Stimulated activated CD8-positive, alpha-beta memory T cell treated with anti-CD3 and anti-CD28 coated beads, Interleukin-2, amount 100 ng/mL, for 1 hour (primary cell): ENCODE measurements around the gene ZNF695.
"Not testable (repeated sequence)": the region's sequence is repeated elsewhere in the genome, so short reads cannot be mapped to it uniquely, and the experiment has no call there.

ENCODE experiments used
- DNase-seq, 2 donors: peaks; one replicate each; pipeline ENCODE4 v3.0.0-alpha.2; 2020; ENCODE audit warnings: low read depth in 2 of 2

The ZNF695 gene

GRCh38 chr1:247007511-247008405 lies at the start of gene ZNF695:
Gene ZNF695, minus strand, starts transcription at chr1:247008057. Its CDS starts 149 bp downstream, at chr1:247007908.
- peak; percentile 6 to 12 for DNase-seq

GRCh38 chr1:247056071-247056470 lies 48.2 kb upstream of the ZNF695 start:
- DNase-seq: no peak

DNA sequence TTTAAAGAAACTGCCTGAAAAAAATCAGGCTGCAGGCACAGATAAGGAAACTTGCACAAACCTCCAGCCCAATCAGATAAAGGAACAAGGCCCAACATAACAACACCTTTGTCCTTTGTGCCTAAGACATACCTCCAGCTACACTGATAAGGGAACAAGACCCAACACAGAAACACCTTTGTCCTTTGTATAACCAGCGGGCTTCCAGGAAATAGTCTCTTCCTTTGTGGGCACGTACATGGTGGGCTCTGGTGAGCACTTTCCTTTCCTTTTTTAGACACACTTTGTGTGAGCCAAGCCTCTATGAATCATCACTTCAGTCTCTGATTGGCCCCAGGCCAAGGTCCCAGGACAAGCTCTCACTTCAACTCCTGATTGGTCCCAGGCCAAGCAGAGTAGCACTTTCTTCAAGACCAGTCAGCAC lies 47.1 kb upstream of the ZNF695 start:
- no peak for DNase-seq

DNA sequence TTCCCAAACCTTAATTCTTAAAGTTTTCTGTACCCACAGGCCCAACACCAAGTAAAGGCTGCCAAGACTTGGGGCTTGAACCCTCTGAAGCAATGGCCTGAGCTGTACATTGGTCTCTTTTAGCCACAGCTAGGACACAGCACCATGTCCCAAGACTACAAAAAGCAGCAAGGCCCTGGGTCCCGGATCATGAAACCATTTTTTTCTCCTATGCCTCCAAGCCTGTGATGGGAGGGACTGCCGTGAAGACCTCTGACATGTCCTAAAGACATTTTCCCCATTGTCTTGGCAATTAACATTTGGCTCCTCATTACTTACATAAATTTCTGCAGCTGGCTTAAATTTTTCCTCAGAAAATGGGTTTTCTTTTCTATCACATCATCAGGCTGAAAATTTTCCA lies 39.8 kb upstream of the ZNF695 start:
- DNase-seq: no peak

DNA sequence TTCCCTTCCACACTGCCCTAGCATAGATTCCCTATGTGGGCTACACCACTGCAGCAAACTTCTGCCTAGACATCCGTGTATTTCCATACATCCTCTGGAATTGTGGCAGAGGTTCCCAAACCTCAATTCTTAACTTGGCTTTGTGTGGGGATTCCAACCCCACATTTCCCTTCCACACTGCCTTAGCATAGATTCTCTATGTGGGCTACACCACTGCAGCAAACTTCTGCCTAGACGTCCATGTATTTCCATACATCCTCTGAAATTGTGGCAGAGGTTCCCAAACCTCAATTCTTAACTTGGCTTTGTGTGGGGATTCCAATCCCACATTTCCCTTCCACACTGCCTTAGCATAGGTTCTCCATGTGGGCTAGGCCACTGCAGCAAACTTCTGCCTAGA lies 39.4 kb upstream of the ZNF695 start:
- DNase-seq: no peak

GRCh38 chr1:247043406-247043805 lies 35.5 kb upstream of the ZNF695 start:
- no peak for DNase-seq

DNA sequence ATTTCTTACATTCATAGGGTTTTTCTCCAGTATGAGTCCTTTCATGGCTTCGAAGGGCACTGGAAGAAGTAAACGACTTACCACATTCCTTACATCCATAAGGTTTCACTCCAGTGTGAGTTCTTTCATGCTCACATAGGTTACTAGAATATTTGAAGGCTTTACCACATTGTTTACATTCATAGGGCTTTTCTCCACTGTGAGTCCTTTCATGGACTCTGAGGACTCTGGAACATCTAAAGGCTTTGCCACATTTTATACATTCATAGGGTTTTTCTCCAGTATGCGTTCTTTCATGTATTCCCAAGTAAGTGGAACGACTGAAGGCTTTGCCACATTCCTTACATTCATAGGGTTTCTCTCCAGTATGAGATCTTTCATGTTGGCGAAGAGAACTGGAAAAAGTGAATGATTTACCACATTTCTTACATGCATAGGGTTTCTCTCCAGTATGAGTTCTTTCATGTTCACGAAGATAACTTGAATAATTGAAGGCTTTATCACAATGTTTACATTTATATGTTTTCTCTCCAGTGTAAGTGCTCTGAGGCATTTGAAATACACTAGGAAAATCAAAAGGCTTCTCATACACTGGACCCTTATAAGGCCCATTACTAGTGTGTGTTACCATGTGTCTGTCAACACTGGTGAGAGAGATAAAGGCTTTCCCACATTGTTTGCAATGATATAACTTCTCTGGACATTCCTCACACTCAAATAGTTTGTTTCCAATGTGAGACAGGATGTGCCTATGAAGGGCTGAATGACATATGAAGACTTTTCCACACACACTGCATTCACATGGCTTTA lies 29.9 kb upstream of the ZNF695 start:
- no peak for DNase-seq

DNA sequence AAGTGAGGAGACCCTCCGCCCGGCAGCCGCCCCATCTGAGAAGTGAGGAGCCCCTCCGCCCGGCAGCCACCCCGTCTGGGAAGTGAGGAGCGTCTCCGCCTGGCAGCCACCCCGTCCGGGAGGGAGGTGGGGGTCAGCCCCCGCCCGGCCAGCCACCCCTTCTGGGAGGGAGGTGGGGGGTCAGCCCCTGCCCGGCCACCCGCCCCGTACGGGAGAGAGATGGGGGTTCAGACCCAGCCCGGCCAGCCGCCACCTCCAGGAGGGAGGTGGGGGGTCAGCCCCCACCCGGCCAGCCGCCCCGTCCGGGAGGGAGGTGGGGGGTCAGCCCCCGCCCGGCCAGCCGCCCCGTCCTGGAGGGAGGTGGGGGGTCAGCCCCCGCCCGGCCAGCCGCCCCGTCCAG lies 24.4 kb upstream of the ZNF695 start:
- not testable (repeated sequence) for DNase-seq

DNA sequence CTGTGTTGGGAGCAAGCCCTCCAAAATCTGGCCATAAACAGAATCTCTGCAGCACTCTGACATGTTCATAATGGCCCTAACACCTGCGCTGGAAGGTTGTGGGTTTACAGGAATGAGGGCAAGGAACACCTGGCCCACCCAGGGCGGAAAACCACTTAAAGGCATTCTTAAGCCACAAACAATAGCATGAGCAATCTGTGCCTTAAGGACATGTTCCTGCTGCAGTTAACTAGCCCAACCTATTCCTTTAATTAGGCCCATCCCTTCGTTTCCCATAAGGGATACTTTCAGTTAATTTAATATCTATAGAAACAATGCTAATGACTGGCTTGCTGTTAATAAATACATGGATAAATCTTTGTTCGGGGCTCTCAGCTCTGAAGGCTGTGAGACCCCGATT lies 16.8 kb upstream of the ZNF695 start:
- not testable (repeated sequence) for DNase-seq

- no peak for DNase-seq
Observed at GRCh38 chr1:247013391-247013790, 5.5 kb upstream of the ZNF695 start.

DNA sequence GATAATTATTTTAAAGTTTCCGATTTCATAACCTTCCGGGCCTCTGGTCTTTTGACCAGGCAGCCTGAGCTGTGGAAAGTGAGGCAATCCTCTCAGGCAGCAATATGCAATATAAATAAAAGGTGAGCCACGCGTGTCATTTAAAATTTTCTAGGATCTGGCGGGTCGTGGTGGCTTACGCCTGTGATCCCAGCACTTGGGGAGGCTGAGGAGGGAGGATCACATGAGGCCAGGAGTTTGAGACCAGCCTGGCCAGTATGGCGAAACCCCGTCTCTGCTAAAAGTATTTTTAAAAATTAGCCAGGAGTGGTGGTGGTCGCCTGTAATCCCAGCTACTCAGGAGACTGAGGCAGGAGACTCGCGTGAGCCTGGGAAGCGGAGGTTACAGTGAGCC lies 546 bp upstream of the ZNF695 start:
- no peak for DNase-seq

- not testable (repeated sequence) for DNase-seq
Observed at GRCh38 chr1:247004081-247004480, 3.8 kb downstream of the ZNF695 start.

DNA sequence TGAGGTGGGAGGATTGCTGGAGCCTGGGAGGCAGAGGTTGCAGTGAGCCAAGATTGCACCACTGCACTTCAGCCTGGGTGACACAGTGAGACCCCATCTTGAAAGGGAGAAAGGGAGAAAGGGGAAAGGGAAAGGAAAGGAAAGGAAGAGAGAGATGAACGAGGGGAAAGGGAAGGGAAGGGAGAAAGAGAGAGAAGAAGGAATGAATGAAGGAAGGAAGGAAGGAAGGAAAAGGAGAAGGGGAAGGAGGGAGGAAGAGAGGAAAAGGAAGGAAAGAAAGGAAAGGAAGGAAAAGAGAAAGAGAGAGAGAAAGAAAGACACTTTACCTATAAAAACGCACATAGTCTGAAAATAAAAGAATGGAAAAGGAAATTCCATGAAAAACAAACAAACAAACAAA lies 18.0 kb downstream of the ZNF695 start:
- DNase-seq: no peak

GRCh38 chr1:246988316-246988715 lies 19.5 kb downstream of the ZNF695 start:
- no peak for DNase-seq

GRCh38 chr1:246987083-246987690 lies 20.7 kb downstream of the ZNF695 start:
- no peak for DNase-seq

- no peak for DNase-seq
Observed at GRCh38 chr1:246978785-246979184, 29.1 kb downstream of the ZNF695 start.

- DNase-seq: no peak
Observed at GRCh38 chr1:246978281-246978680, 29.6 kb downstream of the ZNF695 start.

DNA sequence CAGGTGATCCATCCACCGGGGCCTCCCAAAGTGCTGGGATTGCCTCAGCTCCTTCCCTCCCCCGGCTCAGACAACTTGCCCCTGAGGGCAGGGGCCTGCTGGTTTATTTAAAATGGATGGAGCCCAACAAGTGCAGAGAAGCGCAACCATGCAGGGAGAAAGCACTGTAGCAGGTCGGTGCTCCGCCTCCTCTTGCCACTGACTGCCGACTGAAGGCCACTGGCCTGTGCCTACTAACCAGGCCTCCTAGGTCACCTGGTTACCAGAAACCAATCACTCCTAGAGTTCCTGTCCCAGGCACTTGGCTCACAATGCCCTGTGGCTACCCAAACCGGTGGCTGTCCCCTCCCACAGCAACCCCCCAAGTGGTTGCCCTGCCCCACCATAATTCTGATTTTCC lies 35.9 kb downstream of the ZNF695 start:
- DNase-seq: no peak

- DNase-seq: peak in 1 of 2 donors; percentile 13
Observed at GRCh38 chr1:246971090-246971721, 36.7 kb downstream of the ZNF695 start.

- no peak for DNase-seq
Observed at GRCh38 chr1:246969621-246970020, 38.2 kb downstream of the ZNF695 start.

DNA sequence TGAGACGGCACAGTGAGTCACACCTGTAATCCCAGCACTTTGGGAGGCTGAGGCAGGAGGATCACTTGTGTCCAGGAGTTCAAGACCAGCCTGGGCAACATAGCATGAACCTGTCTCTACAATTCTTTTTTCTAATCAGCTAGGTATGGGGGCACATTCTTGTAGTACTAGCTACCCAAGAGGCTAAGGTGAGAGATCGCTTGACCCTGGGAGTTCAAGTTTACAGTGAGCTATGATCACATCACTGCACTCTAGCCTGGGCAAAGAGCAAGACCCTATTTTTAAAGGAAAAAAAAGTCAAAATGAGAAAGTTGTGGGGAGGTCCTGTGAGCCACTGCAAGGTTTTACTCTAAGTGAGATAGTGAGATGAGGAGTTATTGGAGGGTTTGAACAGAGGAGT lies 41.4 kb downstream of the ZNF695 start:
- no peak for DNase-seq
